Peyer's patch (tissue), 4 donors: ENCODE data around the gene BIRC7.

Source experiments
- CTCF ChIP-seq, 6 experiments: fragments of 450-650 bp in 4 of 6; fragments of 200-600 bp in 2 of 6; sonication (generic) in 1 of 6; IDR thresholded peaks; one replicate each; pipeline ENCODE4 v1.5.1; 2017 to 2019; ENCODE audit warnings: antibody characterized with exemption in 6 of 6, mild to moderate bottlenecking in 3 of 6, moderate library complexity in 1 of 6
- POLR2A ChIP-seq, 2 donors: fragments of 450-650 bp; IDR thresholded peaks; one replicate each; pipeline ENCODE4 v1.5.1; 2017; ENCODE audit warnings: antibody characterized with exemption in 2 of 2, mild to moderate bottlenecking in 2 of 2, moderate library complexity in 2 of 2

GRCh38 chr20:63234693-63235398, 859 bp upstream of the BIRC7 start:
- TF ChIP-seq CTCF (IDR thresholded peaks at IDR 0.05) (peak in 4 of 6 experiments; percentile 21 to 49 (median 31)), POLR2A (IDR thresholded peaks at IDR 0.05) (no peak)
